NCI-H748 (cell line): Measurements from ENCODE around the gene LYL1.
A peak's percentile ranks its signal among the peaks of the same experiment; 100 is the strongest.

Experiments used
- DNase-seq: peaks from one replicate; lab custom pipeline; 2025; ENCODE audit not compliant: unreplicated experiment; lab: John Stamatoyannopoulos, UW

The LYL1 gene

GRCh38 chr19:13077240-13077639 lies 25.4 kb downstream of the LYL1 start:
- DNase-seq: no peak

GRCh38 chr19:13076787-13077186 lies 25.9 kb downstream of the LYL1 start:
- DNase-seq: no peak

DNA sequence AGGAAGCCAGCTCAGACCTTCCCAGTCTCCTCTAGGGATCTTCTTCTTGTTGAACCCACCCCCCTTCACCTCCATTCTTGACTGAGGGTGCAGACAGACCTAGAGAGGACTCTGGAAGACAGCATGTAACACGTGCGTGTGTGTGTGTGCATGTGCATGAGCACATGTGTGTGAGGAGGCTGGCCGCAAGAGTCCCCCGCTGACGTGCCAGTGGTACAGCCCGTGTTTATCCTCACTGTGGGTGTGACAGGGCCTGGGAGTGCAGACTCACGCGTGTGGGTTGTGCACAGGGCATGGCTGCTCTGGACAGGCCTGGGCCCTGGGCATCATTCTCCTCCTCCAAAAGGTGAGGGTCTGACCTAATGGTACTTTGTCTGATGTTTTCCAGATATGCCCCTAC lies 26.3 kb downstream of the LYL1 start:
- DNase-seq: no peak

GRCh38 chr19:13074378-13074777 lies 28.3 kb downstream of the LYL1 start:
- no peak for DNase-seq

DNA sequence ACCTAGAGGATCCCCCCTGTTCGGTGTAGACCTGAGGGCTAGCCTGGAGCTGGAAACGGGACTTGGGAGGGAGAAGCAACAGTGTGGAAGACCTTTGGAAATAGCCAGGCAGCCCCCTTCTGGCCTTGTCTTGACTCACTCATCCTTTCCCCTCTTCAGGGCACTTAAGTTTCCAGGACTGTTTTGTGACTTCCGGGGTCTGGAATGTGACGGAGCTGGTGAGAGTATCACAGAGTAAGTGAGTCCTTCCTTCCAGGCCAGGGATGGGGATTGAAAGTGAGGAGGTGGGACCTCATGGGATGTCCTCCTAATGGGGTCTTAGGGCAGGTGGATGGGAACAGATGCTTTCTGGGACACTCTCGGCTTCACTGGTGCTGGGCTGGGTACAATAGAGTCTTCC lies 29.4 kb downstream of the LYL1 start:
- no peak for DNase-seq

GRCh38 chr19:13072188-13072908 lies 30.3 kb downstream of the LYL1 start:
- DNase-seq: no peak

GRCh38 chr19:13071444-13072187 lies 31.0 kb downstream of the LYL1 start:
- no peak for DNase-seq

- DNase-seq: no peak
These were observed 32.1 kb downstream of the LYL1 start for GRCh38 chr19:13070425-13071140.

GRCh38 chr19:13069415-13070359 lies 33.0 kb downstream of the LYL1 start:
- DNase-seq: no peak

DNA sequence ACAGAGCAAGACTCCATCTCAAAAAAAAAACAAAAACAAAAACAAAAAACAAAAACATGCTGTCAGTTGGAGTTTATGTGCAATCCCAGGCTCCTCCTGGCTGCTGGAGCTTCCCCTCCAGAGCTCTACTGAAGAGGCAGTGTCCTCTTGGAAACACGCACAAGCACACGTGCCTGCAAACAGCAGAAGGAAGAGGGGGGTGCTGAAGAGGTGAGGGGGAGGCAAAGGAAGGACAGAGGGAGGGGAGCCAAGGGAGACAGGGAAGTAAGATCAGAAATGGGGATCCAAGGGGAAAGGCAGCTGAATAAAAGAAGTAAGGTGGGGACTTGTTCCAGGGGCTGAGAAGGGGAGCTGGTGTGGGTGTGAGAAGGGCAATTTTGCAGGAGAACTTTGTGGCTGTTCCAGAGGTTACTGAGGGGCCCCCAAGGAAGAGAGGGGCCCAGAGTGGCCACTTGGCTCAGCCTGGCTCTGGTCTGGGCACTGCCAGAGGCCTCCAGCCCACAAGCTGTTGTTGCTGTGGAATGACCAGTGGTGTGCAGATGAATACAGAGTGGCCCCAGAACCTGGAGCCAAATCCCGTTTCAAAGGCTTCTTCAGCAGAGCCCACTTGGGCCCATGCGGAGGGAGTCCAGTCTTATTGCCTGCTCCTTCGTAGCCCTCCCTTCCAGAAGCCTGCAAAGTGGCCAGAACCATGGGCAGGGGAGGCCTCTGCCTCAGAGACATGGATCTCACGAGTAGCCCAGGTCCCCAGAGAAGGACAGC lies 34.4 kb downstream of the LYL1 start:
- no peak for DNase-seq

- DNase-seq: no peak
These were observed 35.5 kb downstream of the LYL1 start for GRCh38 chr19:13066933-13067807.

GRCh38 chr19:13066226-13066625 lies 36.4 kb downstream of the LYL1 start:
- DNase-seq: no peak

DNA sequence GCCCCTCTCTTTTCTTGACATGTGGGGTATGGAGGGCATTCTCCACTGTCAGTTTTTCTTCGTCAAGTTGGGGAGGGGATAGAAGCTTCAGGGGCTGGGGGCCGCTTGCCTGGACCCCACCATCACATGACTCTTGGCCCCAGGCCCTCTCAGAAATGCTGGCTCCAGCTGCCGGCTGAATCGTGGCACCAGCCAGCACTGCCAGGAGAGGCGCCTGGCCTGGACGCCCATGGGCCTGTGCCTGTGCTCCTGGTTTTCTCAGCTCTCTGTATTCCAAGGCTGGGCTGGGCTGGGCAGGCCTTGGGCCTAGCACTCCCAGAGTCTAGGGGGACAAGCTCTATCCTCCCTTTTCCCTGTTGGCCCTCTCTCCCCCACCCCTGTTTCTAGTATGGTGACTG lies 38.6 kb downstream of the LYL1 start:
- DNase-seq: no peak

- DNase-seq: no peak
These were observed 39.1 kb downstream of the LYL1 start for GRCh38 chr19:13063461-13064091.

- no peak for DNase-seq
These were observed 40.3 kb downstream of the LYL1 start for GRCh38 chr19:13062317-13062716.

- peak; percentile 78 for DNase-seq
These were observed 41.4 kb downstream of the LYL1 start for GRCh38 chr19:13060964-13061927.

- DNase-seq: peak; percentile 44
These were observed 42.3 kb downstream of the LYL1 start for GRCh38 chr19:13060233-13060963.
